HepG2 (cell line): ENCODE measurements around the gene SLC35G2. TPM values are rescaled to one million over a fixed set of nuclear protein-coding genes. Genes with fewer than 3 reads are reported as not detected.

Experiments used
- ARID2 ChIP-seq: sonication (generic); formaldehyde crosslinking; IDR thresholded peaks from 2 replicates; pipeline ENCODE4 v1.8.1; 2022; ENCODE audit warnings: mild to moderate bottlenecking, missing genetic modification reagents, borderline replicate concordance
- FOXC1 ChIP-seq: sonication (generic); formaldehyde crosslinking; IDR thresholded peaks from 2 replicates; pipeline ENCODE4 v1.8.0; 2022; ENCODE audit warnings: mild to moderate bottlenecking, missing genetic modification reagents, borderline replicate concordance
- HNF1A ChIP-seq, 2 experiments: sonication (generic) in 1 of 2; formaldehyde crosslinking in 1 of 2; IDR thresholded peaks; 2 replicates each; pipeline versions ENCODE4 v1.4.0 to v1.6.1; 2016 to 2020; ENCODE audit warnings: borderline replicate concordance in 1 of 2, low read depth in 1 of 2, mild to moderate bottlenecking in 1 of 2, missing genetic modification reagents in 1 of 2
- KAT8 ChIP-seq: IDR thresholded peaks from 2 replicates; pipeline ENCODE4 v1.6.1; 2016; ENCODE audit warnings: missing genetic modification reagents, missing compliant biosample characterization
- MIER2 ChIP-seq: IDR thresholded peaks from 2 replicates; pipeline ENCODE4 v1.6.1; 2016; ENCODE audit warnings: missing biosample characterization, missing genetic modification reagents
- MTA3 ChIP-seq: sonication (generic); formaldehyde crosslinking; IDR thresholded peaks from 2 replicates; pipeline ENCODE4 v1.4.0; 2020; ENCODE audit warnings: missing genetic modification reagents
- MYC ChIP-seq: sonication (generic); formaldehyde crosslinking; IDR thresholded peaks from 2 replicates; pipeline ENCODE4 v1.9.0; 2021; ENCODE audit warnings: missing genetic modification reagents, borderline replicate concordance
- POLR2AphosphoS2 ChIP-seq: IDR thresholded peaks from 2 replicates; pipeline ENCODE4 v1.6.1; 2011; ENCODE audit warnings: low read depth, low read length, improper control_type of control experiment
- PRDM15 ChIP-seq: sonication (generic); formaldehyde crosslinking; IDR thresholded peaks from 2 replicates; pipeline ENCODE4 v1.4.0; 2020; ENCODE audit warnings: missing genetic modification reagents
- SAFB2 ChIP-seq: sonication (generic); formaldehyde crosslinking; IDR thresholded peaks from 2 replicates; pipeline ENCODE4 v1.5.1; 2020; ENCODE audit warnings: missing genetic modification reagents, low read depth, mild to moderate bottlenecking, borderline replicate concordance
- SKIL ChIP-seq: sonication (generic); formaldehyde crosslinking; IDR thresholded peaks from 2 replicates; pipeline ENCODE4 v1.8.0; 2022; ENCODE audit warnings: missing genetic modification reagents, mild to moderate bottlenecking, moderate library complexity, borderline replicate concordance
- SP5 ChIP-seq: IDR thresholded peaks from 2 replicates; pipeline ENCODE4 v1.6.1; 2016; ENCODE audit warnings: low read depth, borderline replicate concordance
- U2AF2 ChIP-seq: fragments of 200-400 bp; formaldehyde crosslinking; IDR thresholded peaks from 2 replicates; pipeline ENCODE4 v1.6.1; 2017; ENCODE audit warnings: low read depth, mild to moderate bottlenecking, low read length
- ZBTB34 ChIP-seq: sonication (generic); formaldehyde crosslinking; IDR thresholded peaks from 2 replicates; pipeline ENCODE4 v1.8.0; 2022; ENCODE audit warnings: mild to moderate bottlenecking, missing genetic modification reagents
- ZNF205 ChIP-seq: IDR thresholded peaks from 2 replicates; pipeline ENCODE4 v1.6.1; 2018; ENCODE audit warnings: missing biosample characterization, missing genetic modification reagents
- ZNF737 ChIP-seq: sonication (generic); formaldehyde crosslinking; IDR thresholded peaks from 2 replicates; pipeline ENCODE4 v1.5.0; 2020; ENCODE audit warnings: missing genetic modification reagents, mild to moderate bottlenecking, borderline replicate concordance
- polyA plus RNA-seq, 8 experiments: library from polyadenylated mRNA; depleted of rRNA in 3 of 8; stranded (reverse) in 7 of 8; unstranded in 1 of 8; fragments of >200 nt; fragmentation: Illumina TruSeq in 4 of 8; extraction: Trizol in 4 of 8; gene quantifications; 2 replicates each; pipeline versions ENCODE4 v1.2.1 to v1.2.3, GENCODE V29; 2011 to 2016; ENCODE audit warnings: low read depth in 4 of 8, missing spikeins in 1 of 8, mixed read lengths in 1 of 8; ENCODE audit not compliant: insufficient read depth in 1 of 8
- total RNA-seq, 5 experiments: library from RNA; depleted of rRNA; stranded (reverse); fragments of >200 nt; fragmentation: Illumina TruSeq; extraction: Trizol; gene quantifications; 2 replicates each; pipeline ENCODE4 v1.2.3, GENCODE V29; 2016; ENCODE audit warnings: low read depth in 1 of 5

Gene SLC35G2
- total and polyA plus RNA-seq, 2 of the 13 experiments (the other 11 are each of a cell fraction or from before 2014, with no cell fraction given): 7.6 to 10.3 TPM

GRCh38 chr3:136819731-136820679, 1.1 kb downstream of the SLC35G2 start (continued):
- TF ChIP-seq HNF1A (IDR thresholded peaks at IDR 0.05; ENCODE audit: low read depth): no peak
- no peak for TF ChIP-seq HNF1A (CRISPR knock-in tag; IDR thresholded peaks at IDR 0.05; ENCODE audit: borderline replicate concordance)
- peak; percentile 61 for TF ChIP-seq MYC (CRISPR knock-in tag)
- TF ChIP-seq SKIL (CRISPR knock-in tag): no peak
- no peak for TF ChIP-seq ZNF205 (CRISPR knock-in tag)
- no peak for TF ChIP-seq MTA3 (CRISPR knock-in tag)
- TF ChIP-seq KAT8 (CRISPR knock-in tag): no peak; the same call in 1 of the 2 replicates
- no peak for TF ChIP-seq SP5 (CRISPR knock-in tag)
- TF ChIP-seq POLR2AphosphoS2: no peak
- peak; percentile 95 for TF ChIP-seq MIER2 (CRISPR knock-in tag)
- TF ChIP-seq U2AF2: no peak
- no peak for TF ChIP-seq SAFB2 (CRISPR knock-in tag)
- TF ChIP-seq ARID2 (CRISPR knock-in tag): peak; percentile 97
- TF ChIP-seq ZNF737: no peak; the same call in 1 of the 2 replicates
- TF ChIP-seq PRDM15 (CRISPR knock-in tag): no peak
- TF ChIP-seq ZBTB34 (CRISPR knock-in tag): no peak
- no peak for TF ChIP-seq FOXC1
